Left ventricle myocardium inferior (tissue), 1 donor: Measurements from ENCODE around the gene ADORA1. TPM values are rescaled to one million over a fixed set of nuclear protein-coding genes. Genes with fewer than 3 reads are reported as not detected.

Source experiments
- DNase-seq: peaks from one replicate; pipeline ENCODE4 v3.0.0-alpha.2; 2020
- H3K27ac ChIP-seq: fragments of 200-600 bp; replicated peaks from 2 replicates; pipeline ENCODE4 v1.8.0; 2021
- H3K27me3 ChIP-seq: fragments of 200-600 bp; 2 replicates; pipeline ENCODE4 v1.8.0; 2021; ENCODE audit warnings: low read depth
- H3K36me3 ChIP-seq: fragments of 200-600 bp; 2 replicates; pipeline ENCODE4 v1.8.0; 2021
- H3K4me1 ChIP-seq: fragments of 200-600 bp; 2 replicates; pipeline ENCODE4 v1.8.0; 2021
- H3K4me3 ChIP-seq: fragments of 200-600 bp; 2 replicates; pipeline ENCODE4 v1.8.0; 2021; ENCODE audit warnings: mild to moderate bottlenecking, moderate library complexity
- H3K9me3 ChIP-seq: fragments of 200-600 bp; replicated peaks from 2 replicates; pipeline ENCODE4 v1.8.0; 2021
- CTCF ChIP-seq: fragments of 200-600 bp; IDR thresholded peaks from 2 replicates; pipeline ENCODE4 v1.8.0; 2021; ENCODE audit warnings: antibody characterized with exemption, mild to moderate bottlenecking, borderline replicate concordance
- intact Hi-C: fragments of 100-400 bp; cut with micrococcal nuclease; formaldehyde crosslinking; loops from one replicate; pipeline ENCODE4 v1.11.0; 2022
- total RNA-seq: library from RNA; stranded (reverse); fragmentation: NEBNext Ultra II Directional; extraction: Animal tissue kit (Norgen Biotek cat#: 25700); gene quantifications from one replicate; pipeline ENCODE4 v1.2.1, GENCODE V29; 2021
- donor health status: DM: no; HTN: yes; CAD: no; lungs with severe emphysema.

ADORA1 gene
- total RNA-seq, 1 donor from 2014 or later: 16.4 TPM

- no peak for DNase-seq
Observed at GRCh38 chr1:203196371-203196770, 68.8 kb downstream of the ADORA1 start.

GRCh38 chr1:203197625-203198024 lies 70.1 kb downstream of the ADORA1 start:
- peaks cover 25% of the 10 kb centered on the region for H3K4me1 ChIP-seq

More at GRCh38 chr1:203196371-203196770, 68.8 kb downstream of the ADORA1 start:
- Histone ChIP-seq H3K4me3 (no peak overlapping the region), H3K36me3 (no peaks in the 10 kb centered on the region), H3K27ac (no peak overlapping the region), H3K4me1 (peaks cover 25% of the 10 kb centered on the region), H3K27me3 (peaks cover 6% of the 10 kb centered on the region), H3K9me3 (no peaks in the 10 kb centered on the region)
- TF ChIP-seq CTCF: no peak
- intact Hi-C loops: no loop called here

GRCh38 chr1:203199002-203199401 lies 71.5 kb downstream of the ADORA1 start:
- peak overlapping the region; percentile 79 for H3K27ac ChIP-seq
- H3K27me3 ChIP-seq: no peaks in the 10 kb centered on the region

More at GRCh38 chr1:203197625-203198024, 70.1 kb downstream of the ADORA1 start:
- no peaks in the 10 kb centered on the region for H3K27me3 ChIP-seq
- intact Hi-C loops: no loop called here
- no peak overlapping the region for H3K4me3 ChIP-seq
- H3K9me3 ChIP-seq: no peaks in the 10 kb centered on the region
- H3K36me3 ChIP-seq: no peaks in the 10 kb centered on the region
- no peak for DNase-seq
- H3K27ac ChIP-seq: no peak overlapping the region
- no peak for TF ChIP-seq CTCF

GRCh38 chr1:203199481-203199815 lies 71.9 kb downstream of the ADORA1 start:
- intact Hi-C loops: no loop called here
- no peak for TF ChIP-seq CTCF
- no peaks in the 10 kb centered on the region for H3K27me3 ChIP-seq
- H3K9me3 ChIP-seq: no peaks in the 10 kb centered on the region
- peak overlapping the region; percentile 79 for H3K27ac ChIP-seq
- H3K4me3 ChIP-seq: no peak overlapping the region
- no peaks in the 10 kb centered on the region for H3K36me3 ChIP-seq
- DNase-seq: no peak
- H3K4me1 ChIP-seq: peaks cover 25% of the 10 kb centered on the region

More at GRCh38 chr1:203199002-203199401, 71.5 kb downstream of the ADORA1 start:
- Histone ChIP-seq H3K4me3 (no peak overlapping the region), H3K4me1 (peaks cover 25% of the 10 kb centered on the region), H3K9me3 (no peaks in the 10 kb centered on the region), H3K36me3 (no peaks in the 10 kb centered on the region)
- intact Hi-C loops: no loop called here
- no peak for TF ChIP-seq CTCF
- no peak for DNase-seq

GRCh38 chr1:203199816-203200571 lies 72.5 kb downstream of the ADORA1 start:
- no peaks in the 10 kb centered on the region for H3K27me3 ChIP-seq
- TF ChIP-seq CTCF: no peak
- intact Hi-C loops: no loop called here
- peak overlapping the region; percentile 79 for H3K27ac ChIP-seq
- H3K36me3 ChIP-seq: no peaks in the 10 kb centered on the region
- H3K9me3 ChIP-seq: no peaks in the 10 kb centered on the region
- peaks cover 25% of the 10 kb centered on the region for H3K4me1 ChIP-seq
- DNase-seq: no peak
- H3K4me3 ChIP-seq: peak overlapping the region; percentile 9
